H1 (cell line): ENCODE measurements around the gene PAXX. TPM values are rescaled to one million over a fixed set of nuclear protein-coding genes. Genes with fewer than 3 reads are reported as not detected.

ENCODE experiments used
- RNF2 ChIP-seq: fragments of 200-900, 300-1000 bp; sonication (generic); IDR thresholded peaks from 2 replicates; pipeline ENCODE4 v1.7.1; 2016; ENCODE audit warnings: borderline replicate concordance, low read depth, mild to moderate bottlenecking, antibody characterized with exemption, low read length; ENCODE audit not compliant: poor library complexity, severe bottlenecking; ENCODE audit errors: missing control alignments
- polyA plus RNA-seq, 7 experiments: library from polyadenylated mRNA; depleted of rRNA in 3 of 7; stranded (reverse) in 5 of 7; unstranded in 2 of 7; fragments of >200 nt in 5 of 7; fragments of 200-250 nt in 2 of 7; gene quantifications; 1 replicate in 5 of 7; 2 replicates in 1 of 7; 4 replicates in 1 of 7; pipeline versions ENCODE4 v1.2.1 to v1.2.3, GENCODE V29; 2011 to 2013; ENCODE audit warnings: missing spikeins in 2 of 7, mixed read lengths in 2 of 7
- total RNA-seq: library from RNA; stranded (reverse); fragmentation: NEBNext Ultra II Directional; extraction: Animal tissue kit (Norgen Biotek cat#: 25700); gene quantifications from 2 replicates; pipeline ENCODE4 v1.2.1, GENCODE V29; 2021

The PAXX gene
- total and polyA plus RNA-seq, 2 of the 8 experiments (the other 6 are each of a cell fraction or from before 2014, with no cell fraction given): 43.4 to 45.9 TPM

- TF ChIP-seq RNF2: no peak
These were observed 38.6 kb downstream of the PAXX start (continued) for GRCh38 chr9:137030538-137031527.
